ENCODE results near the gene YWHAE.

DNA sequence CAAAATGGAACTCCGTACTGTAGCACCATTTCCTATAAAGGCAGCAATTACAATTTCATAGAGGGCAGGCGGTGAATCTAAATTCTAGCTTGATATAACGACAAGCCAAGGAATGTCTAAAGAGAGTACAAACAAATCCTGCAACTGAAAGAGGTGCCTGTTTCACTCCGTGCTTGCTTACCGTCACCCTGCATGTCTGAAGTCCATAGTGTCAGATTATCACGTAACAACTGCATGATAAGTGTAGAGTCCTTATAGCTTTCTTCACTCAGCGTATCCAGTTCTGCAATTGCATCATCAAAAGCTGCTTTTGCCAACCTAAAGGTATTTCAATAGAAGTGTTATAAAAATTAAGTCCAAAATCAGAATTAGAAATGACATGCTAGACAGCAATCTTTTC lies 46.0 kb downstream of the YWHAE start:
- TF ChIP-seq, protein P1, sequence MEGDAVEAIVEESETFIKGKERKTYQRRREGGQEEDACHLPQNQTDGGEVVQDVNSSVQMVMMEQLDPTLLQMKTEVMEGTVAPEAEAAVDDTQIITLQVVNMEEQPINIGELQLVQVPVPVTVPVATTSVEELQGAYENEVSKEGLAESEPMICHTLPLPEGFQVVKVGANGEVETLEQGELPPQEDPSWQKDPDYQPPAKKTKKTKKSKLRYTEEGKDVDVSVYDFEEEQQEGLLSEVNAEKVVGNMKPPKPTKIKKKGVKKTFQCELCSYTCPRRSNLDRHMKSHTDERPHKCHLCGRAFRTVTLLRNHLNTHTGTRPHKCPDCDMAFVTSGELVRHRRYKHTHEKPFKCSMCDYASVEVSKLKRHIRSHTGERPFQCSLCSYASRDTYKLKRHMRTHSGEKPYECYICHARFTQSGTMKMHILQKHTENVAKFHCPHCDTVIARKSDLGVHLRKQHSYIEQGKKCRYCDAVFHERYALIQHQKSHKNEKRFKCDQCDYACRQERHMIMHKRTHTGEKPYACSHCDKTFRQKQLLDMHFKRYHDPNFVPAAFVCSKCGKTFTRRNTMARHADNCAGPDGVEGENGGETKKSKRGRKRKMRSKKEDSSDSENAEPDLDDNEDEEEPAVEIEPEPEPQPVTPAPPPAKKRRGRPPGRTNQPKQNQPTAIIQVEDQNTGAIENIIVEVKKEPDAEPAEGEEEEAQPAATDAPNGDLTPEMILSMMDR (IDR thresholded peaks at IDR 0.05; ENCODE audit: insufficient read depth, low read length, poor library complexity, severe bottlenecking) = no peak
- TF ChIP-seq EZH2phosphoT487 (conservative IDR thresholded peaks at IDR 0.05; ENCODE audit: low read length) = no peak
